Hepatocyte (in vitro differentiated cells): ENCODE results near the gene RNF144B. TPM values are rescaled to one million over a fixed set of nuclear protein-coding genes. Genes with fewer than 3 reads are reported as not detected.
"Not testable (repeated sequence)": the region's sequence is repeated elsewhere in the genome, so short reads cannot be mapped to it uniquely, and the experiment has no call there.

Source experiments
- DNase-seq: peaks from one replicate; pipeline ENCODE4 v3.0.0-alpha.2; 2016; ENCODE audit warnings: low spot score
- H2AFZ ChIP-seq: fragments of 200-600 bp; sonication (generic); 2 replicates; pipeline ENCODE4 v1.6.0; 2016; ENCODE audit warnings: antibody characterized with exemption, mild to moderate bottlenecking
- H3K27ac ChIP-seq: fragments of 200-600 bp; sonication (generic); 2 replicates; pipeline ENCODE4 v1.5.1; 2016; ENCODE audit warnings: mild to moderate bottlenecking
- H3K27me3 ChIP-seq: fragments of 200-600 bp; sonication (generic); 2 replicates; pipeline ENCODE4 v1.6.1; 2016
- H3K36me3 ChIP-seq: fragments of 200-600 bp; sonication (generic); replicated peaks from 2 replicates; pipeline ENCODE4 v1.5.1; 2016; ENCODE audit warnings: low read depth; ENCODE audit not compliant: insufficient read depth
- H3K4me1 ChIP-seq: fragments of 200-600 bp; sonication (generic); 2 replicates; pipeline ENCODE4 v1.5.1; 2016; ENCODE audit warnings: mild to moderate bottlenecking, moderate library complexity; ENCODE audit not compliant: insufficient read depth
- H3K4me2 ChIP-seq: fragments of 200-600 bp; sonication (generic); 2 replicates; pipeline ENCODE4 v1.6.0; 2016
- H3K4me3 ChIP-seq: fragments of 200-600 bp; sonication (generic); 2 replicates; pipeline ENCODE4 v1.5.1; 2016; ENCODE audit warnings: mild to moderate bottlenecking
- H3K79me2 ChIP-seq: fragments of 200-600 bp; sonication (generic); 2 replicates; pipeline ENCODE4 v1.6.0; 2017; ENCODE audit warnings: mild to moderate bottlenecking
- H3K9me2 ChIP-seq: fragments of 200-600 bp; sonication (generic); replicated peaks from 2 replicates; pipeline ENCODE4 v1.6.0; 2017; ENCODE audit warnings: mild to moderate bottlenecking; ENCODE audit not compliant: insufficient read depth
- H3K9me3 ChIP-seq: fragments of 200-600 bp; sonication (generic); 2 replicates; pipeline ENCODE4 v1.5.1; 2016; ENCODE audit warnings: low read depth, mild to moderate bottlenecking
- H4K20me1 ChIP-seq: fragments of 200-600 bp; sonication (generic); 2 replicates; pipeline ENCODE4 v1.6.0; 2016; ENCODE audit warnings: mild to moderate bottlenecking; ENCODE audit not compliant: insufficient read depth, poor library complexity, severe bottlenecking
- CTCF ChIP-seq: fragments of 200-600 bp; sonication (generic); IDR thresholded peaks from 2 replicates; pipeline ENCODE4 v1.5.1; 2016; ENCODE audit warnings: antibody characterized with exemption, mild to moderate bottlenecking; ENCODE audit not compliant: poor library complexity
- EZH2 ChIP-seq: fragments of 200-600 bp; sonication (generic); IDR thresholded peaks from 2 replicates; pipeline ENCODE4 v1.6.1; 2016; ENCODE audit warnings: antibody characterized with exemption, mild to moderate bottlenecking, borderline replicate concordance
- EZH2phosphoT487 ChIP-seq: fragments of 200-600 bp; sonication (generic); IDR thresholded peaks from one replicate; pipeline ENCODE4 v1.6.1; 2018; ENCODE audit warnings: antibody characterized with exemption, mild to moderate bottlenecking, low read depth, moderate library complexity; ENCODE audit not compliant: unreplicated experiment, severe bottlenecking
- WGBS: methylation state at CpG from one replicate; pipeline ENCODE4 v1.1.6; 2016; ENCODE audit warnings: low lambda C conversion rate; ENCODE audit errors: missing lambda C conversion rate; 5-methylcytosine and 5-hydroxymethylcytosine counted together
- polyA plus RNA-seq: library from polyadenylated mRNA; unstranded; fragments of >200 nt; fragmentation: Nextera tagmentation; extraction: Ambion mirVana; gene quantifications from 2 replicates; pipeline ENCODE4 v1.2.1, GENCODE V29; 2016
- total RNA-seq: library from RNA; depleted of rRNA; stranded (reverse); fragments of >200 nt; gene quantifications from 2 replicates; pipeline ENCODE4 v1.2.3, GENCODE V29; 2014

RNF144B gene
- total and polyA plus RNA-seq, 2 experiments from 2014 or later = 0.37 to 2.2 TPM

GRCh38 chr6:18360188-18360587 lies 27.0 kb upstream of the RNF144B start:
- no peak for DNase-seq
- H3K9me3 ChIP-seq = no peaks in the 10 kb centered on the region
- no peaks in the 10 kb centered on the region for H3K79me2 ChIP-seq
- no peaks in the 10 kb centered on the region for H3K36me3 ChIP-seq
- no peaks in the 10 kb centered on the region for H3K27me3 ChIP-seq
- no peak overlapping the region for H2AFZ ChIP-seq
- H3K27ac ChIP-seq = no peak overlapping the region
- H3K4me3 ChIP-seq = no peak overlapping the region
- no peaks in the 10 kb centered on the region for H3K9me2 ChIP-seq
- H4K20me1 ChIP-seq = no peaks in the 10 kb centered on the region
- no peak overlapping the region for H3K4me2 ChIP-seq
- no peak for TF ChIP-seq CTCF
- no peak for TF ChIP-seq EZH2
- no peak for TF ChIP-seq EZH2phosphoT487
- WGBS = 71% methylated on average over 1 of the region's 1 CpG
- no peaks in the 10 kb centered on the region for H3K4me1 ChIP-seq

- no peak overlapping the region for H2AFZ ChIP-seq
- H3K4me3 ChIP-seq = no peak overlapping the region
- H3K36me3 ChIP-seq = no peaks in the 10 kb centered on the region
- H3K79me2 ChIP-seq = no peaks in the 10 kb centered on the region
- H3K9me3 ChIP-seq = no peaks in the 10 kb centered on the region
- H3K27me3 ChIP-seq = no peaks in the 10 kb centered on the region
- H4K20me1 ChIP-seq = no peaks in the 10 kb centered on the region
- no peak overlapping the region for H3K4me2 ChIP-seq
- no peak overlapping the region for H3K27ac ChIP-seq
- no peaks in the 10 kb centered on the region for H3K4me1 ChIP-seq
- DNase-seq = no peak
- WGBS = 80% methylated on average over 2 of the region's 2 CpGs
- no peaks in the 10 kb centered on the region for H3K9me2 ChIP-seq
- no peak for TF ChIP-seq EZH2
- TF ChIP-seq EZH2phosphoT487 = no peak
- no peak for TF ChIP-seq CTCF
Observed at GRCh38 chr6:18362058-18362561, 25.0 kb upstream of the RNF144B start.

GRCh38 chr6:18363746-18364145 lies 23.4 kb upstream of the RNF144B start:
- Histone ChIP-seq H3K9me3 (no peaks in the 10 kb centered on the region), H3K36me3 (no peaks in the 10 kb centered on the region), H4K20me1 (no peaks in the 10 kb centered on the region), H3K4me3 (no peak overlapping the region), H3K9me2 (no peaks in the 10 kb centered on the region), H3K79me2 (no peaks in the 10 kb centered on the region), H3K4me1 (no peaks in the 10 kb centered on the region), H2AFZ (no peak overlapping the region), H3K27ac (no peak overlapping the region), H3K27me3 (no peaks in the 10 kb centered on the region), H3K4me2 (no peak overlapping the region)
- TF ChIP-seq EZH2phosphoT487 = no peak
- no peak for TF ChIP-seq EZH2
- no peak for TF ChIP-seq CTCF
- DNase-seq = no peak
- WGBS = 86% methylated on average over 5 of the region's 5 CpGs

GRCh38 chr6:18364561-18364960 lies 22.6 kb upstream of the RNF144B start:
- not testable (repeated sequence) for H3K4me1 ChIP-seq, DNase-seq, H3K27me3 ChIP-seq, H3K4me3 ChIP-seq, H3K4me2 ChIP-seq, H3K9me3 ChIP-seq, H3K27ac ChIP-seq, H2AFZ ChIP-seq, H3K36me3 ChIP-seq, H3K79me2 ChIP-seq, H3K9me2 ChIP-seq, H4K20me1 ChIP-seq
- WGBS = 81% methylated on average over 2 of the region's 2 CpGs
